HepG2 (cell line): ENCODE data around the gene CHID1. TPM values are rescaled to one million over a fixed set of nuclear protein-coding genes. Genes with fewer than 3 reads are reported as not detected.

ENCODE experiments used
- AGO2 ChIP-seq: fragments of 200-400 bp; formaldehyde crosslinking; optimal IDR thresholded peaks from 2 replicates; pipeline ENCODE3; 2017; ENCODE audit warnings: mild to moderate bottlenecking, low read depth, low read length, moderate library complexity
- ARID4A ChIP-seq: sonication (generic); formaldehyde crosslinking; IDR thresholded peaks from 2 replicates; pipeline ENCODE4 v1.5.0; 2020; ENCODE audit warnings: mild to moderate bottlenecking, missing genetic modification reagents, borderline replicate concordance
- FOXC1 ChIP-seq: sonication (generic); formaldehyde crosslinking; IDR thresholded peaks from 2 replicates; pipeline ENCODE4 v1.8.0; 2022; ENCODE audit warnings: mild to moderate bottlenecking, missing genetic modification reagents, borderline replicate concordance
- MAX ChIP-seq: IDR thresholded peaks from 2 replicates; pipeline ENCODE4 v1.6.1; 2012; ENCODE audit warnings: inconsistent platforms
- MEIS1 ChIP-seq: sonication (generic); formaldehyde crosslinking; IDR thresholded peaks from 2 replicates; pipeline ENCODE4 v1.9.0; 2021; ENCODE audit warnings: mild to moderate bottlenecking, missing genetic modification reagents, moderate library complexity, borderline replicate concordance
- NKX3-1 ChIP-seq: sonication (generic); formaldehyde crosslinking; IDR thresholded peaks from 2 replicates; pipeline ENCODE4 v1.5.0; 2020; ENCODE audit warnings: missing genetic modification reagents
- PBX2 ChIP-seq: IDR thresholded peaks from 2 replicates; pipeline ENCODE4 v1.6.1; 2016; ENCODE audit warnings: control low read depth
- PHF8 ChIP-seq: sonication (generic); formaldehyde crosslinking; IDR thresholded peaks from 2 replicates; pipeline ENCODE4 v1.5.0; 2020; ENCODE audit warnings: missing genetic modification reagents
- SALL1 ChIP-seq: sonication (generic); formaldehyde crosslinking; IDR thresholded peaks from 2 replicates; pipeline ENCODE4 v1.8.0; 2022; ENCODE audit warnings: mild to moderate bottlenecking, missing genetic modification reagents
- SYNCRIP ChIP-seq: fragments of 200-400 bp; formaldehyde crosslinking; IDR thresholded peaks from 2 replicates; pipeline ENCODE4 v1.6.1; 2018; ENCODE audit warnings: mild to moderate bottlenecking, low read depth, low read length; ENCODE audit not compliant: insufficient read depth
- TCF12 ChIP-seq, 2 experiments: fragments of 450-650 bp in 1 of 2; sonication (generic) in 1 of 2; formaldehyde crosslinking in 1 of 2; IDR thresholded peaks; 2 replicates each; pipeline versions ENCODE4 v1.6.1 to v1.8.0; 2017 to 2022; ENCODE audit warnings: antibody characterized with exemption in 1 of 2, mild to moderate bottlenecking in 1 of 2, missing genetic modification reagents in 1 of 2, moderate library complexity in 1 of 2
- ZNF142 ChIP-seq: sonication (generic); formaldehyde crosslinking; IDR thresholded peaks from 2 replicates; pipeline ENCODE4 v1.4.0; 2020; ENCODE audit warnings: missing genetic modification reagents
- ZNF232 ChIP-seq: sonication (generic); formaldehyde crosslinking; IDR thresholded peaks from 2 replicates; pipeline ENCODE4 v1.4.0; 2020; ENCODE audit warnings: missing genetic modification reagents, borderline replicate concordance
- ZNF775 ChIP-seq: sonication (generic); formaldehyde crosslinking; IDR thresholded peaks from 2 replicates; pipeline ENCODE4 v1.4.0; 2020; ENCODE audit warnings: missing genetic modification reagents, mild to moderate bottlenecking, moderate library complexity, borderline replicate concordance
- ZNF777 ChIP-seq: sonication (generic); formaldehyde crosslinking; IDR thresholded peaks from 2 replicates; pipeline ENCODE4 v1.4.0; 2020; ENCODE audit warnings: missing genetic modification reagents
- polyA plus RNA-seq, 8 experiments: library from polyadenylated mRNA; depleted of rRNA in 3 of 8; stranded (reverse) in 7 of 8; unstranded in 1 of 8; fragments of >200 nt; fragmentation: Illumina TruSeq in 4 of 8; extraction: Trizol in 4 of 8; gene quantifications; 2 replicates each; pipeline versions ENCODE4 v1.2.1 to v1.2.3, GENCODE V29; 2011 to 2016; ENCODE audit warnings: low read depth in 4 of 8, missing spikeins in 1 of 8, mixed read lengths in 1 of 8; ENCODE audit not compliant: insufficient read depth in 1 of 8
- total RNA-seq, 5 experiments: library from RNA; depleted of rRNA; stranded (reverse); fragments of >200 nt; fragmentation: Illumina TruSeq; extraction: Trizol; gene quantifications; 2 replicates each; pipeline ENCODE4 v1.2.3, GENCODE V29; 2016; ENCODE audit warnings: low read depth in 1 of 5

The CHID1 gene
- total and polyA plus RNA-seq, 2 of the 13 experiments (the other 11 are each of a cell fraction or from before 2014, with no cell fraction given) = 65.1 to 93.6 TPM

GRCh38 chr11:924406-925157 is 14.0 kb upstream of the CHID1 start (continued):
- TF ChIP-seq PHF8 (CRISPR knock-in tag) (peak; percentile 56; the same call in 1 of the 2 replicates), MAX (0 out of 2 replicates have a peak, but pooled peaks have one; percentile 13), ZNF777 (CRISPR knock-in tag) (no peak), ZNF232 (CRISPR knock-in tag) (peak; percentile 33; the same call in 1 of the 2 replicates), ARID4A (CRISPR knock-in tag) (peak; percentile 16; the same call in 1 of the 2 replicates), PBX2 (CRISPR knock-in tag) (no peak), TCF12 (IDR thresholded peaks at IDR 0.05) (no peak), TCF12 (CRISPR knock-in tag; IDR thresholded peaks at IDR 0.05) (0 out of 2 replicates have a peak, but pooled peaks have one; percentile 52), SYNCRIP (no peak), AGO2 (peak; percentile 36), ZNF142 (CRISPR knock-in tag) (no peak), MEIS1 (CRISPR knock-in tag) (0 out of 2 replicates have a peak, but pooled peaks have one; percentile 9), ZNF775 (CRISPR knock-in tag) (no peak), NKX3-1 (CRISPR knock-in tag) (no peak), SALL1 (CRISPR knock-in tag) (peak; percentile 21; the same call in 1 of the 2 replicates), FOXC1 (CRISPR knock-in tag) (no peak)
